GM13976 (cell line): ENCODE data around the gene ALDOC.
A peak's percentile ranks its signal among the peaks of the same experiment; 100 is the strongest.

ENCODE experiments used
- DNase-seq: peaks from one replicate; pipeline ENCODE4 v3.0.0; 2012; ENCODE audit warnings: low spot score
- CTCF ChIP-seq: IDR thresholded peaks from 2 replicates; pipeline ENCODE4 v1.5.1; 2012; ENCODE audit warnings: borderline replicate concordance, mild to moderate bottlenecking; ENCODE audit not compliant: insufficient read depth; ENCODE audit errors: extremely low read depth, missing control alignments, control extremely low read depth
- in situ Hi-C: fragments of 300-500 bp; cut with MboI; formaldehyde crosslinking; loops from one replicate; pipeline ENCODE4 v1.12.0; 2022; ENCODE audit warnings: low sequenced_read_pairs, mixed read lengths, inconsistent platforms; ENCODE audit not compliant: unreplicated experiment

ALDOC gene

GRCh38 chr17:28576758-28577465 is at the start of gene ALDOC:
Gene ALDOC (minus strand): TSS chr17:28576895. CDS start chr17:28575532, 1,363 bp downstream.
- DNase-seq: peak; percentile 99
- in situ Hi-C loops: no loop called here
- TF ChIP-seq CTCF: no peak

- no peak for TF ChIP-seq CTCF
- no peak for DNase-seq
- in situ Hi-C loops: no loop called here
Measured at GRCh38 chr17:28624148-28624547, 47.5 kb upstream of the ALDOC start.

- TF ChIP-seq CTCF: no peak
- DNase-seq: no peak
- in situ Hi-C loops: no loop called here
Measured at GRCh38 chr17:28623696-28624095, 47.0 kb upstream of the ALDOC start.

GRCh38 chr17:28622186-28622585 is 45.5 kb upstream of the ALDOC start:
- in situ Hi-C loops: no loop called here
- DNase-seq: no peak
- TF ChIP-seq CTCF: no peak

- DNase-seq: no peak
- in situ Hi-C loops: no loop called here
- TF ChIP-seq CTCF: no peak
Measured at GRCh38 chr17:28620010-28620409, 43.3 kb upstream of the ALDOC start.

- no peak for TF ChIP-seq CTCF
- no peak for DNase-seq
- in situ Hi-C loops: no loop called here
Measured at GRCh38 chr17:28618464-28618863, 41.8 kb upstream of the ALDOC start.
